PC-3 (cell line): ENCODE measurements around the gene CCDC71L. TPM values are rescaled to one million over a fixed set of nuclear protein-coding genes. Genes with fewer than 3 reads are reported as not detected.
A peak's percentile ranks its signal among the peaks of the same experiment; 100 is the strongest.

Experiments used
- ATAC-seq: fragments of 200-7000 bp; cut with Tn5 transposase; 2 replicates; pipeline ENCODE4 v1.9.1; 2020; ENCODE audit warnings: mild to moderate bottlenecking, moderate library complexity
- BruUV-seq: library from RNA; stranded (reverse); fragments of 400-500 nt; replicated peaks from 2 replicates; lab custom pipeline; 2021; lab: Mats Ljungman, UMichigan
- CTCF ChIA-PET: fragments of 300-600 bp; sonication (Branson Sonifier 250); formaldehyde crosslinking; loops from one replicate; lab custom pipeline; 2022; ENCODE audit warnings: antibody characterized with exemption; lab: Charles Lee
- POLR2A ChIA-PET: fragments of 300-600 bp; sonication (Branson Sonifier 250); formaldehyde crosslinking; loops from one replicate; lab custom pipeline; 2022; ENCODE audit warnings: antibody characterized with exemption; ENCODE audit not compliant: unreplicated experiment; lab: Charles Lee
- DNase-seq: peaks from one replicate; pipeline ENCODE4 v3.0.0-alpha.2; 2015
- H2AFZ ChIP-seq: fragments of 300-600 bp; sonication (generic); 2 replicates; pipeline ENCODE4 v1.6.0; 2016; ENCODE audit warnings: antibody characterized with exemption, low read length
- H3F3A ChIP-seq: fragments of 300-600 bp; sonication (generic); one replicate; pipeline ENCODE4 v1.6.0; 2017; ENCODE audit warnings: antibody characterized with exemption, low read length, control low read depth, mild to moderate bottlenecking; ENCODE audit not compliant: unreplicated experiment
- H3K27ac ChIP-seq: fragments of 300-600 bp; sonication (generic); 2 replicates; pipeline ENCODE4 v1.5.1; 2016; ENCODE audit warnings: mild to moderate bottlenecking, low read length
- H3K27me3 ChIP-seq: fragments of 300-600 bp; sonication (generic); 2 replicates; pipeline ENCODE4 v1.6.1; 2016; ENCODE audit warnings: low read length, mixed read lengths
- H3K36me3 ChIP-seq: fragments of 300-600 bp; sonication (generic); 2 replicates; pipeline ENCODE4 v1.6.1; 2016; ENCODE audit warnings: low read depth, mixed run types, low read length, mixed read lengths
- H3K4me1 ChIP-seq: fragments of 300-600 bp; sonication (generic); 2 replicates; pipeline ENCODE4 v1.5.1; 2016; ENCODE audit warnings: low read length; ENCODE audit not compliant: insufficient read depth
- H3K4me2 ChIP-seq: fragments of 300-600 bp; sonication (generic); 2 replicates; pipeline ENCODE4 v1.6.0; 2016; ENCODE audit warnings: low read length
- H3K4me3 ChIP-seq: fragments of 300-600 bp; sonication (generic); 2 replicates; pipeline ENCODE4 v1.5.1; 2016; ENCODE audit warnings: mild to moderate bottlenecking, low read length, mixed read lengths
- H3K79me2 ChIP-seq: fragments of 300-600 bp; sonication (generic); 2 replicates; pipeline ENCODE4 v1.6.1; 2017; ENCODE audit warnings: low read length, mixed read lengths
- H3K9ac ChIP-seq: fragments of 300-600 bp; sonication (generic); 2 replicates; pipeline ENCODE4 v1.6.0; 2016; ENCODE audit warnings: mild to moderate bottlenecking, low read length
- H3K9me2 ChIP-seq: fragments of 300-600 bp; sonication (generic); replicated peaks from 2 replicates; pipeline ENCODE4 v1.6.1; 2016; ENCODE audit warnings: mixed run types, low read length, mixed read lengths
- H3K9me3 ChIP-seq: fragments of 300-600 bp; sonication (generic); 2 replicates; pipeline ENCODE4 v1.6.1; 2016; ENCODE audit warnings: low read length, mixed read lengths
- H4K20me1 ChIP-seq: fragments of 300-600 bp; sonication (generic); 2 replicates; pipeline ENCODE4 v1.6.1; 2016; ENCODE audit warnings: low read length, mixed read lengths
- EZH2 ChIP-seq: fragments of 300-600 bp; sonication (generic); IDR thresholded peaks from one replicate; pipeline ENCODE4 v1.6.1; 2017; ENCODE audit warnings: antibody characterized with exemption, mild to moderate bottlenecking, low read length; ENCODE audit not compliant: unreplicated experiment
- EZH2phosphoT487 ChIP-seq: fragments of 300-600 bp; sonication (generic); IDR thresholded peaks from 2 replicates; pipeline ENCODE4 v1.6.1; 2018; ENCODE audit warnings: mild to moderate bottlenecking, antibody characterized with exemption, low read length, borderline replicate concordance
- intact Hi-C: fragments of 100-400 bp; cut with micrococcal nuclease; formaldehyde crosslinking; loops from 2 replicates; pipeline ENCODE4 v1.9.0; 2023
- total RNA-seq: library from RNA; depleted of rRNA; stranded (reverse); fragments of >200 nt; gene quantifications from 2 replicates; pipeline ENCODE4 v1.2.3, GENCODE V29; 2014
- TF ChIP-seq, protein P1 (sequence below): fragments of 300-600 bp; sonication (generic); conservative IDR thresholded peaks from 2 replicates; pipeline ENCODE4 v1.5.1; 2017; ENCODE audit warnings: antibody characterized with exemption, low read depth, mild to moderate bottlenecking, low read length

The CCDC71L gene
- total RNA-seq, 1 experiment from 2014 or later = 28.6 TPM

DNA sequence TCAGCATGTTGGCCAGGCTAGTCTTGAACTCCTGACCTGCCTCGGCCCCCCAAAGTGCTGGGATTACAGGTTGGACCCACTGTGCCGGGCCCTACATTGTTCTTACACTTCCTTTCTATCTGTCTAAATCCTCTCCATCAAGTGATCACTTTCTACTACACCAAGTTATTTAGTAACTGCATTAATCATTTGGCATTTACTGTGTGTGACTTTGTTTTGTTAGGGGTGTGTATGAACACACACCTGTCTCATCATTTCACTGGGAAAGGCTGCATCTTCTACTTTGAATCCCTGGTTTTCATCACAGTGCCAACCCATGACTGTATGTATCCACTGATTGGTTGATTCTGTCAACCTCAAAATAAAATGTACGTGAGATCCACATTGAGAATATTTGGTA, 23.0 kb upstream of the CCDC71L start:
- Histone ChIP-seq H3K4me1 (peaks cover 10% of the 10 kb centered on the region), H2AFZ (no peak overlapping the region), H3K9me3 (no peaks in the 10 kb centered on the region), H3K9me2 (no peaks in the 10 kb centered on the region), H3K4me3 (no peak overlapping the region), H3K27ac (no peak overlapping the region), H4K20me1 (no peaks in the 10 kb centered on the region), H3K79me2 (no peaks in the 10 kb centered on the region), H3K9ac (no peak overlapping the region), H3F3A (no peaks in the 10 kb centered on the region), H3K36me3 (no peaks in the 10 kb centered on the region), H3K27me3 (no peaks in the 10 kb centered on the region), H3K4me2 (no peak overlapping the region)
- no peak for ATAC-seq
- TF ChIP-seq, protein P1, sequence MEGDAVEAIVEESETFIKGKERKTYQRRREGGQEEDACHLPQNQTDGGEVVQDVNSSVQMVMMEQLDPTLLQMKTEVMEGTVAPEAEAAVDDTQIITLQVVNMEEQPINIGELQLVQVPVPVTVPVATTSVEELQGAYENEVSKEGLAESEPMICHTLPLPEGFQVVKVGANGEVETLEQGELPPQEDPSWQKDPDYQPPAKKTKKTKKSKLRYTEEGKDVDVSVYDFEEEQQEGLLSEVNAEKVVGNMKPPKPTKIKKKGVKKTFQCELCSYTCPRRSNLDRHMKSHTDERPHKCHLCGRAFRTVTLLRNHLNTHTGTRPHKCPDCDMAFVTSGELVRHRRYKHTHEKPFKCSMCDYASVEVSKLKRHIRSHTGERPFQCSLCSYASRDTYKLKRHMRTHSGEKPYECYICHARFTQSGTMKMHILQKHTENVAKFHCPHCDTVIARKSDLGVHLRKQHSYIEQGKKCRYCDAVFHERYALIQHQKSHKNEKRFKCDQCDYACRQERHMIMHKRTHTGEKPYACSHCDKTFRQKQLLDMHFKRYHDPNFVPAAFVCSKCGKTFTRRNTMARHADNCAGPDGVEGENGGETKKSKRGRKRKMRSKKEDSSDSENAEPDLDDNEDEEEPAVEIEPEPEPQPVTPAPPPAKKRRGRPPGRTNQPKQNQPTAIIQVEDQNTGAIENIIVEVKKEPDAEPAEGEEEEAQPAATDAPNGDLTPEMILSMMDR = no peak
- no peak for TF ChIP-seq EZH2phosphoT487
- TF ChIP-seq EZH2 = no peak
- no TSS peak for BruUV-seq
- intact Hi-C loops = no loop called here
- POLR2A ChIA-PET = no interaction called here
- CTCF ChIA-PET = no interaction called here
- DNase-seq = no peak

DNA sequence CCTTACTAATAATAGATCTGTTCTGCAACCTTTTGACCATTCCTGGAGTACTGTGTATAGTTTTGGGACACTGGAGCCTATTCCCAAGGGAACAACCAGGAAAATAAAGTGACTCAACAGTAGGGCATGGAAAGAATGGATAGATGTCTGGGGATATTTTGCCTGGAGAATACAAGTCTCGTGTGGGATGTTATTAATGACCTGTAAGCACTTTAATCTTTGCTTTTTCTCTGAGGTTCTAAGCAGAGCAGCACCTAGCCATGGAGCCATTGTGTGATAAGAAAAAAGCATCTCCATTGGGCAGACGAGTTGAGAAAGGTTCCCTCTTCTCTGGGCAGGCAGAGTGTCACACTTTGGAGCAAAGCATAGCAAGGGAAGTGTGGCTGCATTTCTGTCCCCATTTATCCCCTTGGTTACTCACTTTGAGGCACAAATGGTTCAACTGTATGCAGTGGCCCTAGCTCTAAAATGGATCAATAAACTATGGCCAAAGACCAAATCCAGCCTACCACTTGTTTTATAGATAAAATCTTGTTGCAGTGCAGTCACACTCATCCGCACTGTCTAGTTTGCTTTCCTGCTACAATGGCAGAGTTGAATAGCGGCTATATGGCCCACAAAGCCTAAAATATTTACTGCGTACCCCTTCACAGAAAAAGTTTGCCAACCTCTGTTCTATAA, 21.0 kb upstream of the CCDC71L start:
- CTCF ChIA-PET = no interaction called here
- POLR2A ChIA-PET = no interaction called here
- Histone ChIP-seq H3F3A (no peaks in the 10 kb centered on the region), H3K9ac (no peak overlapping the region), H3K27ac (no peak overlapping the region), H3K4me2 (no peak overlapping the region), H3K4me3 (no peak overlapping the region), H3K9me3 (no peaks in the 10 kb centered on the region), H3K9me2 (no peaks in the 10 kb centered on the region), H3K4me1 (peaks cover 12% of the 10 kb centered on the region), H3K27me3 (no peaks in the 10 kb centered on the region), H3K36me3 (no peaks in the 10 kb centered on the region), H2AFZ (no peak overlapping the region), H3K79me2 (no peaks in the 10 kb centered on the region), H4K20me1 (no peaks in the 10 kb centered on the region)
- no TSS peak for BruUV-seq
- DNase-seq (peak; percentile 38), ATAC-seq (peak; percentile 50)
- TF ChIP-seq EZH2phosphoT487 (no peak), EZH2 (no peak)
- TF ChIP-seq, protein P1 = no peak
- intact Hi-C loops = no loop called here

DNA sequence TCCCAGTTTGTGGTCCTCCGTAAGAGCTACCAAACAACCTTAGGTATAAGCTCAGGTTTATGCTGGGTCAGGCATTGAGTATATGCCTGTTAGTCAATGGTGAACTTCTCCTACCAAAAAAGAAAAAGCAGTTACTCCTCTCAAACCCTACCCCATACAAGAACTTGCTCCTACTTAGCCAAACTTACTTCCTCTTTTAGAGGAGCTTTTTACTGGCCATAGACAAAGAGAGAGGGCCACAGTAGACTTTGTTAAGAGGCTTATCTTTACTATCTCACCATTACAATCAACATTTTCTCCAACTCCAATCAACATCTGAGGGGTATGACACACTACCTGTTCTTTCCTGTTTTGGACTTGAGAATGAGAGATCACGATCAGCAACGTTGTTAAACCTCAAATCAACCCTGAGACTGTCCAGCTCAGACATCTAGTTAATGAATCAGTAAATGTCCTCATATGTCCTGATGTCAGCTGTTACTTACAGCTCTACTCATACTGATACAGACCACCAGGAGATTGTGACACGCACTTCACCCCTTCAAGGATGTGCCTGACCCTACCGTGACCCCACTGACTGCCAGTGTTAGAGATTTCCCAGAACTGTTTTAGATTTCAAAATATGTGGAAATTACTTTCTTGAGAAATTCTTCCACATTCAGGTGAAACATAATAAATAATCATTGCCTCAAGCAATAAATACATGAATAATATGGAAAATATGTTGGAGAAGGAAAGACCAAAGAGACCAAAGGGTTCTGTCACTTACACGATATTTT, 18.4 kb upstream of the CCDC71L start:
- Histone ChIP-seq H2AFZ (0 out of 2 replicates have a peak overlapping the region, but pooled peaks have one; percentile 3), H3K4me1 (peaks cover 12% of the 10 kb centered on the region), H3K9me3 (no peaks in the 10 kb centered on the region), H3F3A (no peaks in the 10 kb centered on the region), H3K27me3 (no peaks in the 10 kb centered on the region), H3K4me2 (peak overlapping the region; percentile 10; the same call in 1 of the 2 replicates), H3K9ac (no peak overlapping the region), H3K4me3 (no peak overlapping the region), H3K79me2 (no peaks in the 10 kb centered on the region), H4K20me1 (no peaks in the 10 kb centered on the region), H3K27ac (0 out of 2 replicates have a peak overlapping the region, but pooled peaks have one; percentile 4), H3K36me3 (no peaks in the 10 kb centered on the region), H3K9me2 (no peaks in the 10 kb centered on the region)
- intact Hi-C loops = no loop called here
- ATAC-seq = no peak
- ChIA-PET CTCF (no interaction called here), POLR2A (no interaction called here)
- no TSS peak for BruUV-seq
- TF ChIP-seq, protein P1 = no peak
- no peak for TF ChIP-seq EZH2phosphoT487
- no peak for TF ChIP-seq EZH2
- peak; percentile 39 for DNase-seq
